ENCODE results near the gene FCRL5. TPM values are rescaled to one million over a fixed set of nuclear protein-coding genes. Genes with fewer than 3 reads are reported as not detected.
A peak's percentile ranks its signal among the peaks of the same experiment; 100 is the strongest.

Gene FCRL5
- total RNA-seq, 4 donors from 2014 or later: 0.15 to 1.2 TPM; not detected in 2

DNA sequence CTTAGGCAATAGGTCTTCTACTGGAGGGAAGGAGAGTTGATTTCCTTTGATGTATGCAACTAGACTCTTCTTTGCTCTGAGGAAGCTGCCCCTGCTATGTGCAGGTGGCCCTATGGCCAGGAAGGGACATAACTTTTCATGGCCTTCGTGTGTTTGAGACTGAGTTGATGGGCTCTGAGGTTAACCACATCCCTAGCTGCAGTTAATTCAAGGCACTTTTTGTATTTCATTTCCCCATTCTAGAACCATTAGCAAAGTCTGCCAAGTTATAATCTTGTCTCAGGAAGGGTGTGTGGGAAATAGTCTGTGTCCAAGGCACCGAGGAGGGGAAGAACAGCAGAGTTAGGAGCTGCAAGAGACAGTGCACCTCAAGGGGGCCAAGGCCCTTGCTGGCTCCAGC lies 43.0 kb upstream of the FCRL5 start:
- Histone ChIP-seq H3K9me3 (no peaks in the 10 kb centered on the region), H3K4me1 (no peaks in the 10 kb centered on the region), H3K36me3 (no peaks in the 10 kb centered on the region), H3K27ac (no peak overlapping the region), H3K27me3 (no peaks in the 10 kb centered on the region), H3K4me3 (replicated peaks in 1 of 3) (no peak overlapping the region)
- WGBS, 2 donors: 64 to 75% methylated on average over 2 of the region's 2 CpGs
- intact Hi-C loops (cut with DNase I): no loop called here
- TF ChIP-seq, protein P1, sequence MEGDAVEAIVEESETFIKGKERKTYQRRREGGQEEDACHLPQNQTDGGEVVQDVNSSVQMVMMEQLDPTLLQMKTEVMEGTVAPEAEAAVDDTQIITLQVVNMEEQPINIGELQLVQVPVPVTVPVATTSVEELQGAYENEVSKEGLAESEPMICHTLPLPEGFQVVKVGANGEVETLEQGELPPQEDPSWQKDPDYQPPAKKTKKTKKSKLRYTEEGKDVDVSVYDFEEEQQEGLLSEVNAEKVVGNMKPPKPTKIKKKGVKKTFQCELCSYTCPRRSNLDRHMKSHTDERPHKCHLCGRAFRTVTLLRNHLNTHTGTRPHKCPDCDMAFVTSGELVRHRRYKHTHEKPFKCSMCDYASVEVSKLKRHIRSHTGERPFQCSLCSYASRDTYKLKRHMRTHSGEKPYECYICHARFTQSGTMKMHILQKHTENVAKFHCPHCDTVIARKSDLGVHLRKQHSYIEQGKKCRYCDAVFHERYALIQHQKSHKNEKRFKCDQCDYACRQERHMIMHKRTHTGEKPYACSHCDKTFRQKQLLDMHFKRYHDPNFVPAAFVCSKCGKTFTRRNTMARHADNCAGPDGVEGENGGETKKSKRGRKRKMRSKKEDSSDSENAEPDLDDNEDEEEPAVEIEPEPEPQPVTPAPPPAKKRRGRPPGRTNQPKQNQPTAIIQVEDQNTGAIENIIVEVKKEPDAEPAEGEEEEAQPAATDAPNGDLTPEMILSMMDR (IDR thresholded peaks at IDR 0.05): no peak
- no peak for TF ChIP-seq POLR2A (IDR thresholded peaks at IDR 0.05)
- DNase-seq: no peak

DNA sequence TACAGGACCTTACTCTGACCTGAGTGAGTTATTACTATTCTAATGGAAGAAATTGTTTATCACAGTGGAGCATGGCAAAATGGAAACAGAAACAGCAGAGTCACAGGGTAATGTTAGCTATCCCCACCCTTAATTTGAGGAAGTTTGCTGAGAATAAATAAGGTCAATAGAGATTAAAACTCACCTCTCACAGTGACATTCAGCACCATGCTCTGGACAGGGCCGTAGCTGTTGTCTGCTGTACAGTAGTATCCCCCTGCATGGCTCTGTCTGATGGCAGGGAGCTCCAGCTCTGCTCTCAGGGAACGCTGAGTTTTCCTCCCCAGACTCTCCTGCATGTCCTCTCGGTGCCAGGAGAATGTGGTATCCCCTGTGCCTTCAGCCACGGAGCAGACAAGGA lies 33.7 kb upstream of the FCRL5 start:
- DNase-seq: no peak
- Histone ChIP-seq H3K27me3 (no peaks in the 10 kb centered on the region), H3K27ac (no peak overlapping the region), H3K9me3 (no peaks in the 10 kb centered on the region), H3K4me1 (no peaks in the 10 kb centered on the region), H3K4me3 (replicated peaks in 1 of 3) (no peak overlapping the region), H3K36me3 (no peaks in the 10 kb centered on the region)
- 56 to 61% methylated on average over 4 of the region's 4 CpGs for WGBS, 2 donors
- TF ChIP-seq, protein P1 (IDR thresholded peaks at IDR 0.05): no peak
- no peak for TF ChIP-seq POLR2A (IDR thresholded peaks at IDR 0.05)
- intact Hi-C loops (cut with DNase I): loop anchor here (10.0 kb wide), 1 partner anchor 109 kb away; no protein-coding TSS in a partner anchor

DNA sequence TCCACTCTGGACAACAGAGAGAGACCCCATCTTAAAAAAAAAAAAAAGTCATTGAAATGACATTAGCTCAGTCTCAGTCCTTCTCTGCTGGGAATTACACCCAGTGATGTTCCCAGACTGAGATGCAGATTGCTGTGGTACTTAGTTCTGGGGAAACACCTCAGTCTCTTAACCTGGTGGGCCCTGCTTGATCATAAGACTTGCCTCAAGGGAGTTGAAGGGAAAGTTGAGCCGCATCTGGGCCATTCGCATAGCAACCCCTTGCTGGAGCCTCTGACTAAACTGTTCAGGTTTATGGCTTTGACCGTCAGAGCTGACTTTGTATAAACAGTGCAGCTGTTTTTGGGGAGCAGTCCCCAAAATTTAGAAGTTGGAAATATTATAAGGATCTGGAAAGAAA lies 32.2 kb upstream of the FCRL5 start:
- Histone ChIP-seq H3K36me3 (no peaks in the 10 kb centered on the region), H3K9me3 (no peaks in the 10 kb centered on the region), H3K27ac (no peak overlapping the region), H3K4me1 (no peaks in the 10 kb centered on the region), H3K27me3 (no peaks in the 10 kb centered on the region), H3K4me3 (replicated peaks in 1 of 3) (no peak overlapping the region)
- 86 to 93% methylated on average over 3 of the region's 3 CpGs for WGBS, 2 donors
- intact Hi-C loops (cut with DNase I): loop anchor here (10.0 kb wide), 1 partner anchor 110 kb away; no protein-coding TSS in a partner anchor
- TF ChIP-seq, protein P1 (IDR thresholded peaks at IDR 0.05): no peak
- TF ChIP-seq POLR2A (IDR thresholded peaks at IDR 0.05): no peak
- DNase-seq: no peak

DNA sequence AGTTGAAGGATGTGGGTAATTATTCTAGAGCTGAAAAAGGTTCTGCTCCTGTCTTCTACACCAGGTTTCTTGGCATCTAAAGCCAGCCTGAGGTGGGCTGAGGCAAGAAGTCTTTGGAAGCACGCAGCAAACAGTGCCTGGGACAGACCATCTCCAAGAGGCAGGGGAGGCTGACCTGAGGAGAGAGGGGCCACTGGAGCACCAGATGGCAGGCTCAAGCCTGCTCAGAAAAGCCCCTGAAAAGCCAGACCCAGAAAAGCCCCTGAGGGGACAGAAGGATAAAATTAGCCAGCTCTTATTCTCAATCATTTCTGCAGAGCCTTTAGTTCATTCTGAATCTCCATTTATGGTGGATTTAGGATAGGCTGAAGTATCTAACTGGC lies 28.5 kb upstream of the FCRL5 start:
- WGBS, 2 donors: 77 to 94% methylated on average over 1 of the region's 1 CpG
- intact Hi-C loops (cut with DNase I): loop anchor here (10.0 kb wide), 1 partner anchor 114 kb away; no protein-coding TSS in a partner anchor

DNA sequence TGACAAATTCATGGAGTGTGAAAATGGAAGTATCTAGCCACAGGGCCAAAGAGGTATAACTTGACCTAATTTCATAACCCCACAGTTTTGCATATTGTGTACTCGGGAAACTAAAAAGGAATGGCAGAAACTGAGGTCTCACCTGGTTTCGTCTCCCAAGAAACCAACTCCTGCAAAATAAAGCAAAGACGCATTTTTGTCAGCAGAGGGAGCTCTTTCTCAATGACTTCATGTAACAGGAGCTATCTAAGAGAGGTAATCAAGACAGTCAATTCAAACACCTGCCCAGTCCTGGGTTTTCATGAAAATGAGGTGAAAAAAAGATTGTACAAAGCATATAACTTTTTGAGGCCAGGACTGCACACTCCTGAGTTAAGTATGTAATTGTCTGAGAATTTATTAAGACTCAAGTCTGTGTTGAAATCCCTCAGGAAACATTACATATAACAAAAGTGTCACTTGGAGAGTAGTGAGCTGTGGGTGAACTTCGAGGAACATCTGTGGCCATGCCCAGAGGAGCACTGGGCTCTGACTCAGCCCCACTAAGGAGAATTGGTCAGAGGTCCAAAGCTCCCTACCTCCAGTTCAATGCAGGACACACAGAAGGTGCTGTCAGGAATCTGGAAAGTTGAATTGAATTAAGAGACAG lies 28.0 kb upstream of the FCRL5 start:
- Histone ChIP-seq H3K36me3 (no peaks in the 10 kb centered on the region), H3K4me1 (no peaks in the 10 kb centered on the region), H3K4me3 (replicated peaks in 1 of 3) (no peak overlapping the region), H3K9me3 (no peaks in the 10 kb centered on the region), H3K27me3 (no peaks in the 10 kb centered on the region), H3K27ac (no peak overlapping the region)
- WGBS, 2 donors: 7 to 10% methylated on average over 4 of the region's 4 CpGs
- TF ChIP-seq, protein P1 (IDR thresholded peaks at IDR 0.05): peak in 5 of 6 experiments; percentile 57 to 77 (median 72)
- TF ChIP-seq POLR2A (IDR thresholded peaks at IDR 0.05): no peak
- DNase-seq: peak; percentile 19 to 22
- intact Hi-C loops (cut with DNase I): loop anchor here (10.0 kb wide), 1 partner anchor 114 kb away; no protein-coding TSS in a partner anchor

More for the DNA sequence above, 28.5 kb upstream of the FCRL5 start:
- no peak overlapping the region for H3K4me3 ChIP-seq (replicated peaks in 1 of 3)
- TF ChIP-seq, protein P1 (IDR thresholded peaks at IDR 0.05): no peak
- TF ChIP-seq POLR2A (IDR thresholded peaks at IDR 0.05): no peak
- no peaks in the 10 kb centered on the region for H3K36me3 ChIP-seq
- DNase-seq: no peak
- no peaks in the 10 kb centered on the region for H3K27me3 ChIP-seq
- no peak overlapping the region for H3K27ac ChIP-seq
- no peaks in the 10 kb centered on the region for H3K4me1 ChIP-seq
- H3K9me3 ChIP-seq: no peaks in the 10 kb centered on the region
